Ovary (tissue), 9 donors: ENCODE measurements around the gene GPC6. TPM values are rescaled to one million over a fixed set of nuclear protein-coding genes. Genes with fewer than 3 reads are reported as not detected.

Experiments used
- DNase-seq, 5 donors: peaks; one replicate each; pipeline ENCODE4 v3.0.0-alpha.2; 2019 to 2020
- H3K27ac ChIP-seq, 2 donors: fragments of 200-600 bp; one replicate each; pipeline versions ENCODE4 v1.5.1 to v1.8.0; 2019 to 2022
- H3K27me3 ChIP-seq: fragments of 200-600 bp; one replicate; pipeline ENCODE4 v1.8.0; 2022
- H3K36me3 ChIP-seq: fragments of 200-600 bp; sonication (generic); one replicate; pipeline ENCODE4 v1.5.1; 2019
- H3K4me1 ChIP-seq: one replicate; pipeline ENCODE4 v1.8.1; 2013; ENCODE audit warnings: mild to moderate bottlenecking, moderate library complexity; ENCODE audit not compliant: insufficient read depth
- H3K4me3 ChIP-seq: fragments of 200-600 bp; sonication (generic); one replicate; pipeline ENCODE4 v1.5.1; 2017
- H3K9me3 ChIP-seq, 2 donors: fragments of 200-600 bp in 1 of 2; sonication (generic) in 1 of 2; one replicate each; pipeline versions ENCODE4 v1.5.1 to v1.8.1; 2013 to 2019; ENCODE audit warnings: mild to moderate bottlenecking in 1 of 2, moderate library complexity in 1 of 2
- CTCF ChIP-seq, 3 donors: fragments of 450-650 bp in 2 of 3; fragments of 200-600 bp in 1 of 3; IDR thresholded peaks; one replicate each; pipeline versions ENCODE4 v1.5.1 to v1.8.0; 2016 to 2022; ENCODE audit warnings: antibody characterized with exemption in 3 of 3, mild to moderate bottlenecking in 1 of 3
- EP300 ChIP-seq: sonication (generic); formaldehyde crosslinking; IDR thresholded peaks from one replicate; pipeline ENCODE4 v1.6.1; 2017; ENCODE audit warnings: antibody characterized with exemption
- POLR2A ChIP-seq: fragments of 450-650 bp; IDR thresholded peaks from one replicate; pipeline ENCODE4 v1.6.1; 2017; ENCODE audit warnings: antibody characterized with exemption, mild to moderate bottlenecking, moderate library complexity
- WGBS, 3 donors: extraction: QIAGEN DNeasy Blood & Tissue Kit in 1 of 3; methylation state at CpG; one replicate each; pipeline versions ENCODE4 v1.1.5 to v1.1.7; 2013 to 2017; 5-methylcytosine and 5-hydroxymethylcytosine counted together
- intact Hi-C, 4 donors: fragments of 100-400 bp; cut with DNase I; formaldehyde crosslinking; loops; one replicate each; pipeline versions ENCODE4 v1.11.0 to v1.15.1; 2022 to 2023
- polyA plus RNA-seq, 2 donors: library from polyadenylated mRNA; stranded (reverse); fragments of 200-250 nt in 1 of 2; fragments of 350-450 nt in 1 of 2; fragmentation: Illumina TruSeq in 1 of 2; extraction: RNeasy Lipid Tissue Mini Kit (QIAGEN cat#74804) in 1 of 2; gene quantifications; one replicate each; pipeline ENCODE4 v1.2.3, GENCODE V29; 2013 to 2014
- total RNA-seq, 7 donors: library from RNA; depleted of rRNA in 2 of 7; stranded (reverse); fragments of >200 nt in 2 of 7; fragmentation: NEBNext Ultra II Directional in 3 of 7; extraction: Animal tissue kit (Norgen Biotek cat#: 25700) in 3 of 7; gene quantifications; one replicate each; pipeline versions ENCODE4 v1.1.0 to v1.2.4, GENCODE V29; 2016 to 2023
- donor health status: DM: no; HTN: no; CAD: no; lungs with moderate emphysema.
- donor health status: DM: no; HTN: no; CAD: no.
- donor health status: Bipolar disorder and iron deficiency.
- donor health status: DM: yes; HTN: yes; CAD: no.
- donor health status: DM: no; HTN: no; CAD: no.
- donor health status: DM: yes; HTN: yes; CAD: no.

The GPC6 gene
- total and polyA plus RNA-seq, 9 donors = 4.3 to 22.3 (median 17.9) TPM

- H3K27ac ChIP-seq = no peak overlapping the region
- intact Hi-C loops = no loop called here
- no peak overlapping the region for H3K4me3 ChIP-seq
- H3K27me3 ChIP-seq = no peaks in the 10 kb centered on the region
- H3K9me3 ChIP-seq = no peaks in the 10 kb centered on the region
- peaks cover 3% of the 10 kb centered on the region for H3K4me1 ChIP-seq
- no peaks in the 10 kb centered on the region for H3K36me3 ChIP-seq
- TF ChIP-seq EP300 (no peak), POLR2A (no peak), CTCF (IDR thresholded peaks at IDR 0.05) (no peak)
- DNase-seq = no peak
These were observed 298.5 kb downstream of the GPC6 start for GRCh38 chr13:93525087-93525486.

DNA sequence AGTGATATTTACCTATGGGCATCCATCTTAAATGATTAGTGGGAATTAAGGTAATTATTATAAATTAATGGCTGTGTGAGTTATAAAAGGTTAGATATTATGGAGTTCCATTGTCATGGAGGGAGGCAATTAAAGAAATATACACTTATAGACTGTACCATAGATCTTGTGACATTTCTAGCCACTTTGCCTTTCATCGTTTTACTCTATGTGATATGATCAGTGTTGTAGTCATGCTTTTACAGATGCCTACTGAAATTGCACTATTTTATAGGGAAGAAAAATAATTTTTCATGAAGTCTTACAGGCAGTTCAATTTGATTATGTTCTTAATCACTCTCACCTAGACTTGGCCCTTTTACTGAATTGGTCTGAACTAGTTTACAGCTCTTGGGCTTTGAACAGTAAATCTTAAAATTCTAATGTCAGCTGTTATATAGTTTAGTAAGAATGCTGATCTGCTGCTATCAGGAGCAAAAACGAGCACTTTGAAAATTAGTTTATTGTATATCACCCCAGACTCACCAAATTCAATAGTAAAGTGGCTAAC, 301.2 kb downstream of the GPC6 start:
- Histone ChIP-seq H3K27me3 (no peaks in the 10 kb centered on the region), H3K4me1 (peaks cover 6% of the 10 kb centered on the region), H3K9me3 (no peaks in the 10 kb centered on the region), H3K4me3 (no peak overlapping the region), H3K36me3 (no peaks in the 10 kb centered on the region), H3K27ac (no peak overlapping the region)
- intact Hi-C loops = no loop called here
- no peak for DNase-seq
- WGBS, 3 donors = 77 to 78% (median 78%) methylated on average over 2 of the region's 2 CpGs
- TF ChIP-seq POLR2A (no peak), EP300 (no peak), CTCF (IDR thresholded peaks at IDR 0.05) (no peak)

- Histone ChIP-seq H3K27me3 (no peaks in the 10 kb centered on the region), H3K4me3 (no peak overlapping the region), H3K4me1 (peaks cover 13% of the 10 kb centered on the region), H3K27ac (no peak overlapping the region), H3K36me3 (no peaks in the 10 kb centered on the region), H3K9me3 (no peaks in the 10 kb centered on the region)
- DNase-seq = no peak
- TF ChIP-seq CTCF (IDR thresholded peaks at IDR 0.05) (no peak), POLR2A (no peak), EP300 (no peak)
- intact Hi-C loops = no loop called here
- WGBS, 3 donors = 88 to 98% (median 90%) methylated on average over 2 of the region's 2 CpGs
These were observed 303.4 kb downstream of the GPC6 start for GRCh38 chr13:93529961-93530360.

DNA sequence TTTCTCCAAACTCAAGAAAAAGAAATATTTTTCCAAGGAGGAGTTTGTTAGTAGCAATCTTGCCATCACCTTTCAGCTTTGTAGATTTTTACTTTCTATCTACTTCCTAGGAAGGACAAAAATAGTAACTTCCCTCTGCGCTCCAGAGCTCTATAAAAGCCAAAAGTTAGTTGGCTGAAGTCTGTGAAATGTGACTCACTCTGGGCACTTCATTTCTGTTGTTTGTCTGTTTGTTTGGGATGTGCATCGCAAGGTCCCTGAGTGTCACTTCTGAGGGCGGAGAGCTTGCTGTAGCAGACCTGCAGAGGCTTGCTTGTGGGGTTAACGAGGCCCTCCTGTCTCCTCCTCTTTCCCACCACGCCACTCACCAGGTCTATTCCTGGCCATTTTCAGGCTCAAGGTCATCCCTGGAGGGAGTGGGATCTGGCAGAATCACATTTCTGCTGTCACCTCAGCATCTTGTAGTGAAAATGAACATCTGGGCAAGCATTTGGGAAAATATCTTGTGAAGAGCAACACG, 307.6 kb downstream of the GPC6 start:
- Histone ChIP-seq H3K4me1 (peaks cover 13% of the 10 kb centered on the region), H3K36me3 (no peaks in the 10 kb centered on the region), H3K27me3 (no peaks in the 10 kb centered on the region), H3K4me3 (no peak overlapping the region), H3K27ac (peak overlapping the region; percentile 64 to 68), H3K9me3 (no peaks in the 10 kb centered on the region)
- intact Hi-C loops = no loop called here
- WGBS, 3 donors = 12 to 19% (median 16%) methylated on average over 6 of the region's 6 CpGs
- TF ChIP-seq POLR2A = no peak
- no peak for TF ChIP-seq EP300
- no peak for TF ChIP-seq CTCF (IDR thresholded peaks at IDR 0.05)
- DNase-seq = peak in 4 of 5 donors; percentile 19 to 37 (median 28)
